ENCODE results near the gene SMTN.
"Not testable (repeated sequence)": the region's sequence is repeated elsewhere in the genome, so short reads cannot be mapped to it uniquely, and the experiment has no call there.

SMTN gene

DNA sequence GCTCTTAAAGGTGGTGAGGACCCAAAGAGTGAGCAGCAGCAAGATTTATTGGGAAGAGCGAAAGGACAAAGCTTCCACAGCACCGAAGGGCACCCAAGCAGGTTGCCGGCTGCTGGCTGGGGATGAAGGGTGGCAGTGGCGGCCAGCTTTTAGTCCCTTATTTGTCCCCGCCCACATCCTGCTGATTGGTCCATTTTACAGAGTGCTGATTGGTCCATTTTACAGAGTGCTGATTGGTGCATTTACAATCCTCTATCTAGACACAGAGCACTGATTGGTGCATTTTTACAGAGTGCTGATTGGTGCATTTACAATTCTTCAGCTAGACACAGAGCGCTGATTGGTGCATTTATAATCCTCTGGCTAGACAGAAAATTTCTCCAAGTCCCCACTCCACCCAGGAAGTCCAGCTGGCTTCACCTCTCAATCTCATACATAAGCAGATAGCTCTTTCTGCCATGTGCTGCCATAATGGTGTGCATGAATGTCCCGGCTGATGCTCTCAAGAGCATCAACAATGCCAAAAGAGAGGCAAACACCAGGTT lies 31.5 kb downstream of the SMTN start:
- H3K4me1 Mint-ChIP-seq (ENCODE audit: low read depth); H3K36me3 Mint-ChIP-seq (ENCODE audit: low read depth); H3K4me3 Mint-ChIP-seq; intact Hi-C loops (cut with micrococcal nuclease); H3K9me3 Mint-ChIP-seq; H3K27ac Mint-ChIP-seq: not testable (repeated sequence)
- H3K27me3 Mint-ChIP-seq = peaks cover 10% of the 10 kb centered on the region

DNA sequence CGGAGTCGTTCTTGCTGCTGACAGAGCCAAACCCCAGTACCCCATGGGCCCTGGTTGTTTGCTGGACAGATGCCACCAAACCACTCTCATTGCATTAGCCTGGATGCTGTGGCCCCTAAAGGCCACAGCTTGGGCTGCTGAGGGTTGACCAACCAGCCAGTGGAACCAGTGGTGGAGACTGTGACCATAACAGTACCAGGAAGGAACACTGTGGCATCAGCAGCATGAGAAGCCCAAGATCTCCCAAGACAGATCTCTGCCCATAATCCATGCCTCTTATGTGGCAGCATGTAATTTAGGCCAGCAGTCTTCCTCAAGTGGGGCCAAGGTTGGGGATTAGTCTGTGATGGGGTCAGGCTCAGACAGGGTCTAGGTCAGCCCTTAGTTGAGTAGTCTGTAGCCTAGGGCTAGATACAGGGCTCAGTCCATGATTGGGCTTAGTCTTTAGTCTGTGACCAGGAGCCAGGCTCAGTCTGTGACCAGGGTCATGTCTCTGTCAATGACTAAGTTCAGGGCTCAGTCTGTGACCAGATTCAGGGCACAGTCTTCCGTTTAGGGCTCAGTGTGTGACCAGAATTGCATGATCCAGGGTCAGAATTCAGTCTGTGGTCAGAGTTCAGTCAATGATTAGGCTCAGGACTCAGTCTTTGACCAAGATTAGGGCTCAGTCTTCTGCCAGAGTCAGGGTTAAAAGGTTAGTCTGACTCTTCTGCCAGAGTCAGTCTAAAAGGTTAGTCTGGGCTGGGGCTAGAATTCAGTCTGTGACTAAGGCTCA lies 37.1 kb downstream of the SMTN start:
- H3K27ac Mint-ChIP-seq = no peak overlapping the region
- no peaks in the 10 kb centered on the region for H3K36me3 Mint-ChIP-seq (ENCODE audit: low read depth)
- no peaks in the 10 kb centered on the region for H3K4me1 Mint-ChIP-seq (ENCODE audit: low read depth)
- no peak overlapping the region for H3K4me3 Mint-ChIP-seq
- H3K27me3 Mint-ChIP-seq = peaks cover under 1% of the 10 kb centered on the region
- intact Hi-C loops (cut with micrococcal nuclease) = no loop called here
- no peaks in the 10 kb centered on the region for H3K9me3 Mint-ChIP-seq

DNA sequence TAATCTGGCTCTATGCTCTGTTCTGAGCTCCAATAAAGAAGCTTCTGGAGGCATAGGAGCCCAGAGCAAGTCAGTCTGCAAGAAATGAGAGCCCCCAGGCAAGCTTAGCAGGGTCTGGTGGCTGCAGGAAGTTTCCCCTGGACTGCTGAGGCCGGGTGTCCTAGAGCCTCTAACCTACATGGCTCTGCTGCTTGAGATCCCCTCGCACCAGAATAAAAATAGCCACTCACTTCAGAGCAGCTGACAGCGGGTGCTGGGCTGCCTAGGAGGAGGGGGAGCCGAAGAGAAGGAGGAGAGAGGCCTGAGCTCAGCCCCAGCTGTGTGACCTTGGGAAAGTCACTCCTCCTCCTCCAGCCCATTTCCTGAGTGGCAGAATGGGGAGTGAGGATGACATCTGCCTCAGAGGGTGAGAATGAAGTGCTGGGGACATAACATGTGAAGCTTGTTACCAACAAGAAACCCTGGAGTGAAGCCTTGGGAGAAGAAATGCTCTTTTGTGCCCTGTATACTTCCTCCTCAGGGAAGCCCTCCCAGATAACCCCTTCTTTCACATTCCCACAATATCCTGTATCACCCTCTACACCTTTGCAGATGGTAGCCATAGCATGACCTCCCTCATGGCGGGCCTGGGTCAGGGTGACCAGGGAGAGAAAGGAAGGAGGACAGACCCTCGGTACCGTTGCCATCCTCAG lies 38.1 kb downstream of the SMTN start:
- Mint-ChIP-seq H3K27me3 (peaks cover 2% of the 10 kb centered on the region), H3K27ac (no peak overlapping the region)
- intact Hi-C loops (cut with micrococcal nuclease) = no loop called here

DNA sequence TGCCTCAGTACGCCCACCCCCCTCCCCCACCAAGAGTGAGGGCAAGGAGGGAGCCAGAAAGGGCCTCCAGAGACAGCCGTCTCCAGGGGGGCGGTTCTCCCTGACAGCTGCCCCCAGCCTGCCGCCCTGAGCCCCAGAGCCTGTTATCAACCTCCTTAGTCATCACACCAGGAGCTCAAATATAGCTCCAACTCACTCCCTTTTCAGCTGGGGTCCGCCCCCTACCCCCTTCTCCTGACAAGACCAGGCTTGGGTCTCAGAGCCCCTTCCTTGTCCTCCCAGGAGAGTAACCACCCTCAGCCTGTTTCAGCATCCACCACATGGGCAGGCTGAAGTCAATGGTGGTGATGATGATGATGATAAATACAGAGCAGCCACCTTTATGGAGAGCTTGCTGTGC lies 39.1 kb downstream of the SMTN start:
- H3K4me1 Mint-ChIP-seq (ENCODE audit: low read depth) = no peaks in the 10 kb centered on the region
- H3K9me3 Mint-ChIP-seq = no peaks in the 10 kb centered on the region
- H3K36me3 Mint-ChIP-seq (ENCODE audit: low read depth) = no peaks in the 10 kb centered on the region
- no peak overlapping the region for H3K27ac Mint-ChIP-seq
- H3K27me3 Mint-ChIP-seq = peaks cover 5% of the 10 kb centered on the region
- intact Hi-C loops (cut with micrococcal nuclease) = no loop called here
- no peak overlapping the region for H3K4me3 Mint-ChIP-seq

More for the DNA sequence above, 38.1 kb downstream of the SMTN start:
- no peaks in the 10 kb centered on the region for H3K4me1 Mint-ChIP-seq (ENCODE audit: low read depth)
- no peaks in the 10 kb centered on the region for H3K36me3 Mint-ChIP-seq (ENCODE audit: low read depth)
- no peaks in the 10 kb centered on the region for H3K9me3 Mint-ChIP-seq
- H3K4me3 Mint-ChIP-seq = no peak overlapping the region

DNA sequence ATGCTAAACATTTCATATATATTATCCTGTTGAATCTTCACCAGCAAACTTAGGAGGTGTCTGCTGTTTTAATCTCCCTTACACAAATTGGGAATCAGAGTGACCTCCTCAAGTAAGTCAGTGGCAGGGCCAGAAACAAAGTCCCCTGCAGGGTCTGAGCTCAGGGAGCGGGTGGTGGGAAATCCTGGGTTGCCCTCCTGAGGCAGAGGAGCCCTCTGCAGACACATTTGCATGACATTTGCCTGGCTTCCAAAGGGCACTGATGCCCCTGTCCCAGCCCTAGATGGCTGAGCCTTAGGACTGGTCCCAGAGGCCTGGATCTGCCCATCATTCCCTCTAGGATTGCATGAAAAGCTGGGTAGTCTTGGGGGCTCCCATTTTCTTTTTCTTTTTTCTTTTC lies 39.5 kb downstream of the SMTN start:
- H3K9me3 Mint-ChIP-seq = no peaks in the 10 kb centered on the region
- H3K27me3 Mint-ChIP-seq = peaks cover 7% of the 10 kb centered on the region
- intact Hi-C loops (cut with micrococcal nuclease) = no loop called here
- H3K4me3 Mint-ChIP-seq = no peak overlapping the region
- H3K36me3 Mint-ChIP-seq (ENCODE audit: low read depth) = no peaks in the 10 kb centered on the region
- H3K27ac Mint-ChIP-seq = no peak overlapping the region
- H3K4me1 Mint-ChIP-seq (ENCODE audit: low read depth) = no peaks in the 10 kb centered on the region

DNA sequence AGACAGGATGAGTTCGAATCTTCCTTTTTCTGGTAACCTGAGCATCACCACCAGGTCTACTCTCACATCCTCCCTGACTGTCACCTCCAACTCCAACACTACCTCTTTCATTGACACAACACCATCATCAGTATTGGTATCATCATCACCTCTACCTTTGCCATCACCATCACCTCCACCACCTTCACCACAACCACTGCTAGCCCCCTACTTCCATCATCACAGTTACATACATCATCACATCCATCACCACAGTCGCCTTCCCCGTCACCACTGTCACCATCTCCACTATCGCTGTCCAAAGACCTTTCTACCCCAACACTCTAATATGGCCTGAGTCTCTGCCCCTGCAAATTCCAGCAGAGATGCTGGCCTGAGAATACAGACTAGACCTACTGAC lies 40.3 kb downstream of the SMTN start:
- H3K4me3 Mint-ChIP-seq = no peak overlapping the region
- H3K4me1 Mint-ChIP-seq (ENCODE audit: low read depth) = no peaks in the 10 kb centered on the region
- intact Hi-C loops (cut with micrococcal nuclease) = no loop called here
- peaks cover 7% of the 10 kb centered on the region for H3K27me3 Mint-ChIP-seq
- H3K36me3 Mint-ChIP-seq (ENCODE audit: low read depth) = no peaks in the 10 kb centered on the region
- no peak overlapping the region for H3K27ac Mint-ChIP-seq
- H3K9me3 Mint-ChIP-seq = no peaks in the 10 kb centered on the region

DNA sequence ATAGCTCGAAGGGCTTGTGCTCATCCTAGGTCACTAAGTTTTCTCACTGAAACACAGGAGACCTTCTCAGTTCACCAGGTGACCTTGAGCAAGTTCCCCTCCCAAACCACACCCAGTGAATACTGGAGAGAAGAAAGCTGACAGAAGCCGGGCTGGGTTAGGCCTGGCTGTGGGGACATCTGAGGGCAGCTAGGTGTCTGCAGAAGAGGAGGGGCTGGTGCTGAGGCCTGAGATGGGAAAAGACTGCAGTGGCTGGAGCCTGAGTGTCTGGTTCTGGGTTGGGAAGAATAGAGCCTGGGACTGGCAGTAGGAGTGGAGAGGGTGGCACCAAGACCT lies 41.0 kb downstream of the SMTN start:
- Mint-ChIP-seq H3K4me1 (ENCODE audit: low read depth) (peaks cover 6% of the 10 kb centered on the region), H3K27me3 (peaks cover 7% of the 10 kb centered on the region), H3K27ac (no peak overlapping the region), H3K9me3 (no peaks in the 10 kb centered on the region), H3K4me3 (no peak overlapping the region), H3K36me3 (ENCODE audit: low read depth) (no peaks in the 10 kb centered on the region)
- intact Hi-C loops (cut with micrococcal nuclease) = no loop called here

DNA sequence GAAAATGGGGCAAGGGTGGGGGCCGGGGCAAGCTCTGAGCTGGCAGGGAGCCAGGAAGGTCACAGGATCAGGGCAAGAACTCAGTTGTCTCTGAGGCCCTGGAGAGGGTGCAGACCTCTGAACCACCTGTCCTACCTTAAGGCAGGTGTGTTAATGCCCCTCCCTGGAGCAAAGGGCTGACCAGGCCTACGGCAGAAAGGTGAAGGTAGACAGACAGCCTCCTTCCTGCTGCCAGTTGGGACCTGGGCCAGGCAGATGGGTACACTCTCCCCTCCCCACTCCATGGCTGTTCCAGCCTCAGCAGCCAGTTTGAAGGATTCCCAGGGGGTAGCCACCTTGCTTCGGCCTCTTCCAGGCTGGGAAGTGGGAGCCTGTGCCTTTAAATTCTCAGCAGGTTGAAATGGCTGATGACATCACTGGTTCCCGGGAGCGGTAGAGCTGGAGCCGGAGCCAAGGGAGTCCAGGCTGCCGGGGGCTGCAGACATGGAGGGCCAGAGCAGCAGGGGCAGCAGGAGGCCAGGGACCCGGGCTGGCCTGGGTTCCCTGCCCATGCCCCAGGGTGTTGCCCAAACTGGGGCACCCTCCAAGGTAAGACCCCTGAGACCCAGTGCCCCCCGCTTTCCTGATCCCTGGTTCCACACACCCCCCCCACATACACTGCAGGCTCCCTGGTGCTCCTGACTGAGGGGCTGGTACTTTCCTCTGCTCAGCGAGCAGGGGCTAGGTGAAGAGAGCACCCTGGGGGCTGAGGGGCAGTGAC lies 41.6 kb downstream of the SMTN start, which contains the start of gene INPP5J:
TSS of gene INPP5J (plus strand) at position 435 of the 760 bp plus-strand sequence. CDS start at position 484, 49 bp downstream.
- Mint-ChIP-seq H3K36me3 (ENCODE audit: low read depth) (no peaks in the 10 kb centered on the region), H3K4me3 (peak within 1 kb of the TSS; percentile 21), H3K27ac (no peak within 1 kb of the TSS), H3K4me1 (ENCODE audit: low read depth) (peaks cover 12% of the 10 kb centered on the region), H3K9me3 (no peaks in the 10 kb centered on the region), H3K27me3 (peaks cover 7% of the 10 kb centered on the region)
- intact Hi-C loops (cut with micrococcal nuclease) = no loop called here

DNA sequence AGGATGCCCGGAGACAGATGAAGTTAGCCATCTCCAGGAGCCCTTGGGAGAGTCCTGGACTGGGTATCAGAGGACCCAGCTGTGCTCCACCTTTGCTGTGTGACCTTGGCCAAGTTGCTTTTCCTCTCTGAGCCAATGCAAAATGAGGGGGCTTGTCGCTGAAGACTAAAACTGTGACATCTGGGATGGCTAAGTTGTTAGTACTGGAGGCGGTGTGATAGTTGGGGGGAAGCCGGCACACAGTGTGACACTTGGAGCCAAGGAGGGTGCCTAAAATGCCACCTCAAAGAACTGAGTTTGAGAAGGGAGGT lies 42.1 kb downstream of the SMTN start:
- Mint-ChIP-seq H3K27ac (no peak overlapping the region), H3K9me3 (no peaks in the 10 kb centered on the region), H3K4me1 (ENCODE audit: low read depth) (peaks cover 13% of the 10 kb centered on the region), H3K4me3 (peak overlapping the region; percentile 21), H3K36me3 (ENCODE audit: low read depth) (no peaks in the 10 kb centered on the region), H3K27me3 (peaks cover 7% of the 10 kb centered on the region)
- intact Hi-C loops (cut with micrococcal nuclease) = no loop called here

DNA sequence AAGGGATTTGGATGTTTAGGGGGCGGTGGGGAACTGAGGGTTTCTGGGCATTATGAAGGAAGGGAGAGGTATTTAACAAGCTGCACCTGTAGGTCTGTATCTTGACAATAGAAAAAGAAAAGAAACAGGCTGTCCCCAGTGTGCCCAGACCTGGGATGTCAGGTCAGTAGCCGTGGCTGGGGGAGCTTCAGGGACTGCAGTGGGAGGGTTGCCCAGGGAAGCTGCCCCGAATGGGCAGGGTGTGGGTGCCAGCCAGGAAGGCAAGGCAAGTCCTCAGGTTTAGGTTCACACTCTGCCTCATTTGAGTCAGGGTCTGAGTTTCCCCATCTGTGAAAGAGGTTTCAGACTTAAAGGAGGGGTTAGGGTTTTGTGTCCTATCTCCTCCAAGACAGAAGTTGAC lies 43.2 kb downstream of the SMTN start:
- H3K4me3 Mint-ChIP-seq = no peak overlapping the region
- H3K27ac Mint-ChIP-seq = no peak overlapping the region
- H3K4me1 Mint-ChIP-seq (ENCODE audit: low read depth) = peaks cover 13% of the 10 kb centered on the region
- intact Hi-C loops (cut with micrococcal nuclease) = no loop called here
- peaks cover 7% of the 10 kb centered on the region for H3K27me3 Mint-ChIP-seq
- H3K36me3 Mint-ChIP-seq (ENCODE audit: low read depth) = no peaks in the 10 kb centered on the region
- no peaks in the 10 kb centered on the region for H3K9me3 Mint-ChIP-seq

DNA sequence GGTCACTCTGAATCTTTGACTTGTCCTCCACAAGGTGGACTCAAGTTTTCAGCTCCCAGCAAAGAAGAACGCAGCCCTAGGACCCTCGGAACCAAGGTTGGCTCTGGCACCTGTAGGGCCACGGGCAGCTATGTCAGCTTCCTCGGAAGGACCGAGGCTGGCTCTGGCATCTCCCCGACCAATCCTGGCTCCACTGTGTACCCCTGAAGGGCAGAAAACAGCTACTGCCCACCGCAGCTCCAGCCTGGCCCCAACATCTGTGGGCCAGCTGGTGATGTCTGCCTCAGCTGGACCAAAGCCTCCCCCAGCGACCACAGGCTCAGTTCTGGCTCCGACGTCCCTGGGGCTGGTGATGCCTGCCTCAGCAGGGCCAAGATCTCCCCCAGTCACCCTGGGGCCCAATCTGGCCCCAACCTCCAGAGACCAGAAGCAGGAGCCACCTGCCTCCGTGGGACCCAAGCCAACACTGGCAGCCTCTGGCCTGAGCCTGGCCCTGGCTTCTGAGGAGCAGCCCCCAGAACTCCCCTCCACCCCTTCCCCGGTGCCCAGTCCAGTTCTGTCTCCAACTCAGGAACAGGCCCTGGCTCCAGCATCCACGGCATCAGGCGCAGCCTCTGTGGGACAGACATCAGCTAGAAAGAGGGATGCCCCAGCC lies 43.8 kb downstream of the SMTN start:
- H3K4me1 Mint-ChIP-seq (ENCODE audit: low read depth) = peaks cover 13% of the 10 kb centered on the region
- H3K4me3 Mint-ChIP-seq = no peak overlapping the region
- no peak overlapping the region for H3K27ac Mint-ChIP-seq
- H3K27me3 Mint-ChIP-seq = peaks cover 7% of the 10 kb centered on the region
- intact Hi-C loops (cut with micrococcal nuclease) = no loop called here
- no peaks in the 10 kb centered on the region for H3K9me3 Mint-ChIP-seq
- no peaks in the 10 kb centered on the region for H3K36me3 Mint-ChIP-seq (ENCODE audit: low read depth)

DNA sequence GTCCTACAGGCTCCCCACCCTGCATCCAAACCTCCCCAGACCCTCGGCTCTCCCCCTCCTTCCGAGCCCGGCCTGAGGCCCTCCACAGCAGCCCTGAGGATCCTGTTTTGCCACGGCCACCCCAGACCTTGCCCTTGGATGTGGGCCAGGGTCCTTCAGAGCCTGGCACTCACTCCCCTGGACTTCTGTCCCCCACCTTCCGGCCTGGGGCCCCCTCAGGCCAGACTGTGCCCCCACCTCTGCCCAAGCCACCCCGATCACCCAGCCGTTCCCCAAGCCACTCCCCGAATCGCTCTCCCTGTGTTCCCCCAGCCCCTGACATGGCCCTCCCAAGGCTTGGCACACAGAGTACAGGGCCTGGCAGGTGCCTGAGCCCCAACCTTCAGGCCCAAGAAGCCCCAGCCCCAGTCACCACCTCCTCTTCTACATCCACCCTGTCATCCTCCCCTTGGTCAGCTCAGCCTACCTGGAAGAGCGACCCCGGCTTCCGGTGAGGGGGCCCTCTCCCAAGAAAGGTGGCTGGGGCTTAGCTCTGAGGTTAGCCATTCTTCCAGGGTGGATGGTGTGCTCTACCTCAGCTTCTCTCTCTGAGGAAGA lies 44.5 kb downstream of the SMTN start:
- H3K9me3 Mint-ChIP-seq = no peaks in the 10 kb centered on the region
- H3K36me3 Mint-ChIP-seq (ENCODE audit: low read depth) = no peaks in the 10 kb centered on the region
- H3K27ac Mint-ChIP-seq = no peak overlapping the region
- peaks cover 13% of the 10 kb centered on the region for H3K4me1 Mint-ChIP-seq (ENCODE audit: low read depth)
- H3K27me3 Mint-ChIP-seq = peaks cover 7% of the 10 kb centered on the region
- H3K4me3 Mint-ChIP-seq = no peak overlapping the region
- intact Hi-C loops (cut with micrococcal nuclease) = no loop called here

DNA sequence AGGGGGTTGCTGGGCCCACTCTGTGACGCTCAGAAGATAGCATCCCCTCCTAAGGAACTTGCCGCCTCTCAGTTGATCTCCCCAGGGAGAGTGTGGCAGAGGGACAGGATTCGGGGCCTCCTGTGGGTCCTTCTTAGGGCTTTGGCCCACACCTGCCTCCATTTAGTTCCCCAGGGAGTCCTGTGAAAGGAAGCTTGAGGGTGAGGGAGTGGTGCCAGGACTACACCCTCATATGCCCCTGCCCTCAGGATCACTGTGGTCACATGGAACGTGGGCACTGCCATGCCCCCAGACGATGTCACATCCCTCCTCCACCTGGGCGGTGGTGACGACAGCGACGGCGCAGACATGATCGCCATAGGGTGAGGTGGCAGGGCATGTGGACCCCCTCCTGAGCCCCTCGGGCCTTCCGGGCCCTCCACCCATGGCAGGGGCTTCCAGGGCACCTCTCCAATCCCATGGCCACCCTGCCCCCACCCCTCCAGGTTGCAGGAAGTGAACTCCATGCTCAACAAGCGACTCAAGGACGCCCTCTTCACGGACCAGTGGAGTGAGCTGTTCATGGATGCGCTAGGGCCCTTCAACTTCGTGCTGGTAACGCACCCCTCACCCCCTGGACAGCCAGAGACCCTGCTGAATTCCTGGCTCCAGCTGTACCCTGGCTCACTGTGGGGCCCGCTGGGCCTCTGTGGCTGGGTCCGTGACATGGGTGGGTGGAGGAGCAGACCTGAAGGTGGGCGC lies 45.2 kb downstream of the SMTN start:
- no peaks in the 10 kb centered on the region for H3K36me3 Mint-ChIP-seq (ENCODE audit: low read depth)

More for the DNA sequence above, 45.2 kb downstream of the SMTN start:
- Mint-ChIP-seq H3K4me3 (no peak overlapping the region), H3K4me1 (ENCODE audit: low read depth) (peaks cover 13% of the 10 kb centered on the region), H3K27ac (no peak overlapping the region), H3K27me3 (peaks cover 7% of the 10 kb centered on the region), H3K9me3 (no peaks in the 10 kb centered on the region)
- intact Hi-C loops (cut with micrococcal nuclease) = no loop called here
